Neuron (in vitro differentiated cells): ENCODE data around the gene IMPACT.

ENCODE experiments used
- H2AFZ ChIP-seq: one replicate; pipeline ENCODE4 v1.6.1; 2013; ENCODE audit warnings: low read depth, mild to moderate bottlenecking, inconsistent platforms, low read length, moderate library complexity
- H3K27me3 ChIP-seq: one replicate; pipeline ENCODE4 v1.6.1; 2013; ENCODE audit warnings: low read length; ENCODE audit not compliant: insufficient read depth
- H3K36me3 ChIP-seq: one replicate; pipeline ENCODE4 v1.6.1; 2013; ENCODE audit warnings: low read length; ENCODE audit not compliant: insufficient read depth
- H3K4me1 ChIP-seq: one replicate; pipeline ENCODE4 v1.6.1; 2013; ENCODE audit warnings: low read length; ENCODE audit not compliant: insufficient read depth
- H3K4me3 ChIP-seq: 2 replicates; pipeline ENCODE4 v1.5.1; 2013; ENCODE audit warnings: mild to moderate bottlenecking, low read length, moderate library complexity
- H3K9me3 ChIP-seq: one replicate; pipeline ENCODE4 v1.6.1; 2013; ENCODE audit warnings: low read length

The IMPACT gene

GRCh38 chr18:24470022-24470618 lies 43.6 kb downstream of the IMPACT start:
- no peak overlapping the region for H3K4me3 ChIP-seq
- H3K9me3 ChIP-seq: no peaks in the 10 kb centered on the region
- no peaks in the 10 kb centered on the region for H3K27me3 ChIP-seq
- H2AFZ ChIP-seq: no peak overlapping the region
- H3K36me3 ChIP-seq: no peaks in the 10 kb centered on the region
- no peaks in the 10 kb centered on the region for H3K4me1 ChIP-seq

- H3K4me3 ChIP-seq: no peak overlapping the region
- H3K4me1 ChIP-seq: no peaks in the 10 kb centered on the region
- no peaks in the 10 kb centered on the region for H3K9me3 ChIP-seq
- no peaks in the 10 kb centered on the region for H3K36me3 ChIP-seq
- H2AFZ ChIP-seq: no peak overlapping the region
- no peaks in the 10 kb centered on the region for H3K27me3 ChIP-seq
Observed at GRCh38 chr18:24470805-24471204, 44.3 kb downstream of the IMPACT start.

- no peaks in the 10 kb centered on the region for H3K4me1 ChIP-seq
- no peaks in the 10 kb centered on the region for H3K36me3 ChIP-seq
- H3K27me3 ChIP-seq: no peaks in the 10 kb centered on the region
- no peaks in the 10 kb centered on the region for H3K9me3 ChIP-seq
- no peak overlapping the region for H3K4me3 ChIP-seq
- no peak overlapping the region for H2AFZ ChIP-seq
Observed at GRCh38 chr18:24472591-24472990, 46.1 kb downstream of the IMPACT start.

GRCh38 chr18:24474406-24474805 lies 47.9 kb downstream of the IMPACT start:
- Histone ChIP-seq H3K4me3 (no peak overlapping the region), H3K9me3 (no peaks in the 10 kb centered on the region), H3K36me3 (no peaks in the 10 kb centered on the region), H3K4me1 (no peaks in the 10 kb centered on the region), H2AFZ (no peak overlapping the region), H3K27me3 (no peaks in the 10 kb centered on the region)

- Histone ChIP-seq H3K27me3 (no peaks in the 10 kb centered on the region), H3K36me3 (no peaks in the 10 kb centered on the region), H3K9me3 (no peaks in the 10 kb centered on the region), H2AFZ (no peak overlapping the region), H3K4me1 (no peaks in the 10 kb centered on the region), H3K4me3 (no peak overlapping the region)
Observed at GRCh38 chr18:24475926-24476589, 49.6 kb downstream of the IMPACT start.

- Histone ChIP-seq H3K4me3 (no peak overlapping the region), H2AFZ (no peak overlapping the region), H3K4me1 (no peaks in the 10 kb centered on the region), H3K9me3 (no peaks in the 10 kb centered on the region), H3K27me3 (no peaks in the 10 kb centered on the region), H3K36me3 (no peaks in the 10 kb centered on the region)
Observed at GRCh38 chr18:24479371-24479770, 52.9 kb downstream of the IMPACT start.

GRCh38 chr18:24482821-24483220 lies 56.4 kb downstream of the IMPACT start:
- Histone ChIP-seq H3K27me3 (no peaks in the 10 kb centered on the region), H2AFZ (no peak overlapping the region), H3K9me3 (no peaks in the 10 kb centered on the region), H3K36me3 (no peaks in the 10 kb centered on the region), H3K4me3 (no peak overlapping the region), H3K4me1 (peaks cover under 1% of the 10 kb centered on the region)

GRCh38 chr18:24485681-24486080 lies 59.2 kb downstream of the IMPACT start:
- no peaks in the 10 kb centered on the region for H3K36me3 ChIP-seq
- H2AFZ ChIP-seq: no peak overlapping the region
- H3K4me3 ChIP-seq: no peak overlapping the region
- peaks cover 4% of the 10 kb centered on the region for H3K4me1 ChIP-seq
- H3K27me3 ChIP-seq: no peaks in the 10 kb centered on the region
- no peaks in the 10 kb centered on the region for H3K9me3 ChIP-seq

- Histone ChIP-seq H2AFZ (no peak overlapping the region), H3K36me3 (no peaks in the 10 kb centered on the region), H3K4me1 (peaks cover 4% of the 10 kb centered on the region), H3K27me3 (no peaks in the 10 kb centered on the region), H3K9me3 (no peaks in the 10 kb centered on the region), H3K4me3 (no peak overlapping the region)
Observed at GRCh38 chr18:24486684-24487083, 60.2 kb downstream of the IMPACT start.

- Histone ChIP-seq H3K36me3 (no peaks in the 10 kb centered on the region), H3K4me1 (peaks cover 14% of the 10 kb centered on the region)
Observed at GRCh38 chr18:24488824-24489493, 62.5 kb downstream of the IMPACT start.

GRCh38 chr18:24490539-24490938 lies 64.1 kb downstream of the IMPACT start:
- H2AFZ ChIP-seq: no peak overlapping the region
- H3K9me3 ChIP-seq: no peaks in the 10 kb centered on the region
- H3K4me3 ChIP-seq: no peak overlapping the region
- no peaks in the 10 kb centered on the region for H3K36me3 ChIP-seq
- no peaks in the 10 kb centered on the region for H3K27me3 ChIP-seq
- peaks cover 14% of the 10 kb centered on the region for H3K4me1 ChIP-seq

More at GRCh38 chr18:24488824-24489493, 62.5 kb downstream of the IMPACT start:
- H3K4me3 ChIP-seq: no peak overlapping the region
- no peaks in the 10 kb centered on the region for H3K9me3 ChIP-seq
- no peak overlapping the region for H2AFZ ChIP-seq
- H3K27me3 ChIP-seq: no peaks in the 10 kb centered on the region

GRCh38 chr18:24491927-24492834 lies 65.7 kb downstream of the IMPACT start:
- H3K9me3 ChIP-seq: no peaks in the 10 kb centered on the region
- no peaks in the 10 kb centered on the region for H3K27me3 ChIP-seq
- peak overlapping the region; percentile 31 for H2AFZ ChIP-seq
- H3K36me3 ChIP-seq: no peaks in the 10 kb centered on the region
- H3K4me1 ChIP-seq: peaks cover 14% of the 10 kb centered on the region
- H3K4me3 ChIP-seq: no peak overlapping the region

- Histone ChIP-seq H2AFZ (no peak overlapping the region), H3K9me3 (no peaks in the 10 kb centered on the region), H3K4me3 (no peak overlapping the region), H3K27me3 (no peaks in the 10 kb centered on the region), H3K4me1 (peaks cover 10% of the 10 kb centered on the region), H3K36me3 (no peaks in the 10 kb centered on the region)
Observed at GRCh38 chr18:24494586-24494985, 68.1 kb downstream of the IMPACT start.
